Measurements from ENCODE around the gene NLGN4X.

NLGN4X gene

GRCh38 chrX:5870238-5870637, 358.4 kb downstream of the NLGN4X start:
- H3K36me3 ChIP-seq: no peaks in the 10 kb centered on the region
- no peak overlapping the region for H3K4me3 ChIP-seq
- no peaks in the 10 kb centered on the region for H3K27me3 ChIP-seq
- H3K4me1 ChIP-seq: peaks cover 0 to 8% (median 0%) of the 10 kb centered on the region in 10 experiments; a peak in 3 of 20 replicates
- no peak for TF ChIP-seq Cebpa-rat (IDR thresholded peaks at IDR 0.05)
- no peaks in the 10 kb centered on the region for H3K9me3 ChIP-seq (replicated peaks in 1 of 11)
- no peak overlapping the region for H3K4me2 ChIP-seq
- no peaks in the 10 kb centered on the region for H4K20me1 ChIP-seq
- no peak overlapping the region for H3K27ac ChIP-seq
- no peak overlapping the region for H3K9ac ChIP-seq

- H3K9me3 ChIP-seq (replicated peaks in 1 of 11): no peaks in the 10 kb centered on the region
Measured at GRCh38 chrX:5869786-5870185, 358.9 kb downstream of the NLGN4X start.

DNA sequence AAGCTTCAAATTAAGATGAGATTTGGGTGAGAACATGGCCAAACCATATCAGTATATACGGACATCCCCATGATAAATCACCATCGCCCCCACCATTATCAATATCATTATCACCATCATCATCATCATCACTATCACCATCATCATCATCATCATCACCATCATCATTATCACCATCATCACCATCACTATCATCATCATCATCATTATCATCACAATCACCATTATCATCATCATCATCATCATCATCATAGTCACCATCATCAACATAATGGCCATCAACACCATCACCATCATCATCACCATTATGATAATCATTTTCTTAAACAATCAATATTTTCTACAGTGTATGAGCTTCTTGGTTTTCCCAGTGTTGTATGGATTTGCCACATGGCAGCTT, 360.9 kb downstream of the NLGN4X start:
- no peak for TF ChIP-seq Cebpa-rat (IDR thresholded peaks at IDR 0.05)
- no peak overlapping the region for H3K9ac ChIP-seq
- H3K36me3 ChIP-seq: no peaks in the 10 kb centered on the region
- H3K27ac ChIP-seq: no peak overlapping the region
- no peak overlapping the region for H3K4me2 ChIP-seq
- no peaks in the 10 kb centered on the region for H4K20me1 ChIP-seq
- no peak overlapping the region for H3K4me3 ChIP-seq
- H3K9me3 ChIP-seq (replicated peaks in 1 of 11): peaks cover 0 to 10% (median 0%) of the 10 kb centered on the region in 11 experiments; a peak in 4 of 22 replicates
- peaks cover 0 to 8% (median 0%) of the 10 kb centered on the region in 10 experiments; a peak in 3 of 20 replicates for H3K4me1 ChIP-seq
- H3K27me3 ChIP-seq: no peaks in the 10 kb centered on the region

More at GRCh38 chrX:5869786-5870185, 358.9 kb downstream of the NLGN4X start:
- H3K4me3 ChIP-seq: no peak overlapping the region
- H3K4me2 ChIP-seq: no peak overlapping the region
- no peaks in the 10 kb centered on the region for H4K20me1 ChIP-seq
- no peak overlapping the region for H3K27ac ChIP-seq
- no peaks in the 10 kb centered on the region for H3K27me3 ChIP-seq
- no peak for TF ChIP-seq Cebpa-rat (IDR thresholded peaks at IDR 0.05)
- H3K36me3 ChIP-seq: no peaks in the 10 kb centered on the region
- H3K9ac ChIP-seq: no peak overlapping the region
- peaks cover 0 to 8% (median 0%) of the 10 kb centered on the region in 10 experiments; a peak in 3 of 20 replicates for H3K4me1 ChIP-seq

- Histone ChIP-seq H3K27ac (no peak overlapping the region), H3K4me2 (peak overlapping the region in 4 of 11 experiments; percentile 25 to 75 (median 40); a peak in 7 of 22 replicates), H3K36me3 (no peaks in the 10 kb centered on the region), H3K9me3 (replicated peaks in 1 of 11) (no peaks in the 10 kb centered on the region), H3K4me3 (no peak overlapping the region), H3K9ac (no peak overlapping the region), H3K27me3 (no peaks in the 10 kb centered on the region), H4K20me1 (no peaks in the 10 kb centered on the region), H3K4me1 (peaks cover 0 to 35% (median 0%) of the 10 kb centered on the region in 10 experiments; a peak in 7 of 20 replicates)
- no peak for TF ChIP-seq Cebpa-rat (IDR thresholded peaks at IDR 0.05)
Measured at GRCh38 chrX:5857232-5857631, 371.4 kb downstream of the NLGN4X start.

DNA sequence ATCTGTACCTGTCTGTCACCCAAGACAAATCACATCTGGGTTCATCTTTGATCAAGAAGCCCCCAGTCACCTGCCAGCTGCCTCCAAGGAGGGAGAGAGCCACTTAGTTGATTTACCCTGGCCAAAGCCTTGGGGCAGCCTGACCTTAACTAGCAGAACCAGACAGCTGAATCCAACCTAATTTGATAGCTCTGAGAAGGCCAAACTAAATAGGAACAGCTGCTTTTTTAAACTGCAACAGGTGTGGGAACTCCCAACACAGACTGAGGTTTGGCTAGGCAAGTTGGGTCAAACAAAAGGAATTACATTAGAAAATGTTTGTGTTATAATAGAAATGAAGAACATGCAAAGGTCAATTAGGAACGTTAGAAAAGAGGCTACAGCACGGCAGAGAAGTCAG, 375.7 kb downstream of the NLGN4X start:
- H3K9ac ChIP-seq: no peak overlapping the region

GRCh38 chrX:5842601-5843000, 386.1 kb downstream of the NLGN4X start:
- H3K27ac ChIP-seq: no peak overlapping the region

More for the DNA sequence above, 375.7 kb downstream of the NLGN4X start:
- Histone ChIP-seq H4K20me1 (no peaks in the 10 kb centered on the region), H3K4me3 (no peak overlapping the region), H3K9me3 (replicated peaks in 1 of 11) (no peaks in the 10 kb centered on the region), H3K27ac (no peak overlapping the region), H3K4me1 (peaks cover 0 to 28% (median 0%) of the 10 kb centered on the region in 10 experiments; a peak in 7 of 20 replicates), H3K4me2 (no peak overlapping the region), H3K36me3 (no peaks in the 10 kb centered on the region), H3K27me3 (no peaks in the 10 kb centered on the region)
- no peak for TF ChIP-seq Cebpa-rat (IDR thresholded peaks at IDR 0.05)

More at GRCh38 chrX:5842601-5843000, 386.1 kb downstream of the NLGN4X start:
- H3K4me2 ChIP-seq: peak overlapping the region in 2 of 11 experiments; percentile 12 to 48; a peak in 1 of 22 replicates
- H3K27me3 ChIP-seq: no peaks in the 10 kb centered on the region
- no peaks in the 10 kb centered on the region for H3K36me3 ChIP-seq
- no peak overlapping the region for H3K4me3 ChIP-seq
- no peak for TF ChIP-seq Cebpa-rat (IDR thresholded peaks at IDR 0.05)
- H3K9me3 ChIP-seq (replicated peaks in 1 of 11): no peaks in the 10 kb centered on the region
- H4K20me1 ChIP-seq: no peaks in the 10 kb centered on the region
- H3K4me1 ChIP-seq: peaks cover 0 to 18% (median 0%) of the 10 kb centered on the region in 10 experiments; a peak in 5 of 20 replicates
- no peak overlapping the region for H3K9ac ChIP-seq

Measured in BLaER1 treated with 17β-estradiol and CSF1 and Interleukin-3, amounts not matched to agents 10 nM and 100 nM (cell line).